Measurements from ENCODE around the gene TPCN2.

DNA sequence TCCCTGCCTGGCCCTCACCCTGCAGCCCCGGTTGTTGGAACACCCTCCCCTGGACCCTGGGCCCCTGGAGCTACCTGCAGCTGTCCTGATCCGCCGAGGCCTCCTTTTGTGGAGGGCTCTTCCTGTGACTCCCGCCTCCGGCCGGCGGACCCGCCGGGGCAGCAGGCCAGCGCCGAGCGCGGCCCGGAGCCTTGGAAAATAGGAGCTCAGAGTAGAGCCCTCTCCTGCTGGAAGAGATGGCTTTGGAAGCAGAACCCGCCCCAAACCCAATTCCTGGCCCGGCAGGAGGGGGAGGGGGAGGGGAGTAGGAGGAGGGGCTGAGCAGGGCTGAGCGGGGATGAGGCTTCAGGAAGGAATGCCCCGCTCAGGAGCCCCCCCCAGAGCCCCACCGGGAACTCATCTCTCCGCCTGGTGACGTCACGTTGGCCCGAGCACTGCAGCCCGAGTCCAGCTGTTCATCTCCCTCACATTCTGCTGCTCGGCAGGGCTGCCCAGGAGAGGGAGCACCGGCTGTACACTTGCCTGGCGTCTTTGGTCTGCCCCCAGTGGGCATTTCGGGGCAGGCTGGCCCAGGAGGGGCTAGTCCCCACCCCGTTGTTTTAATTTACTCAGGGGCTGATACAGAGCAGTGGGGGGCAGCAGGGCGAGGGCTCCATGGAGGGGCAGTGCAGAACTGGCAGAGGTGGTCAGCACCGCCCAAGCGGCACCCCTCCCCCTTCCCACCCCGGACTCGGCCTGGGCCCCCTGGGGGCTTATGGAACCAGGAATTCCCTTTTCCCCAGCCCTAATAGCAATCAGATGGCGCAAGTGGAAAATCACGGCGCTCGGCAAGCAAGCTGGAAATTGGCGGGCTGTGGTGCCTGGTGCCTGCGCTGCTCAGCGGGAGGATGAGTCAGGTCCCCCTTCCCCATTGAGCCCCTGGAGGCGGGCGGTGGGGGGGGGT, 35.5 kb upstream of the TPCN2 start, which contains the start of gene MRGPRF:
- TF ChIP-seq, protein P1, sequence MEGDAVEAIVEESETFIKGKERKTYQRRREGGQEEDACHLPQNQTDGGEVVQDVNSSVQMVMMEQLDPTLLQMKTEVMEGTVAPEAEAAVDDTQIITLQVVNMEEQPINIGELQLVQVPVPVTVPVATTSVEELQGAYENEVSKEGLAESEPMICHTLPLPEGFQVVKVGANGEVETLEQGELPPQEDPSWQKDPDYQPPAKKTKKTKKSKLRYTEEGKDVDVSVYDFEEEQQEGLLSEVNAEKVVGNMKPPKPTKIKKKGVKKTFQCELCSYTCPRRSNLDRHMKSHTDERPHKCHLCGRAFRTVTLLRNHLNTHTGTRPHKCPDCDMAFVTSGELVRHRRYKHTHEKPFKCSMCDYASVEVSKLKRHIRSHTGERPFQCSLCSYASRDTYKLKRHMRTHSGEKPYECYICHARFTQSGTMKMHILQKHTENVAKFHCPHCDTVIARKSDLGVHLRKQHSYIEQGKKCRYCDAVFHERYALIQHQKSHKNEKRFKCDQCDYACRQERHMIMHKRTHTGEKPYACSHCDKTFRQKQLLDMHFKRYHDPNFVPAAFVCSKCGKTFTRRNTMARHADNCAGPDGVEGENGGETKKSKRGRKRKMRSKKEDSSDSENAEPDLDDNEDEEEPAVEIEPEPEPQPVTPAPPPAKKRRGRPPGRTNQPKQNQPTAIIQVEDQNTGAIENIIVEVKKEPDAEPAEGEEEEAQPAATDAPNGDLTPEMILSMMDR (IDR thresholded peaks at IDR 0.05) = peak in 5 of 6 experiments; percentile 16 to 49 (median 24)
- TF ChIP-seq POLR2AphosphoS5 (IDR thresholded peaks at IDR 0.05) (peak in 1 of 2 donors; percentile 5), POLR2A (IDR thresholded peaks at IDR 0.05) (peak in 1 of 4 donors; percentile 41)

Data from upper lobe of left lung (tissue), 4 donors.